Measurements from ENCODE around the gene HNRNPA3. TPM values are rescaled to one million over a fixed set of nuclear protein-coding genes. Genes with fewer than 3 reads are reported as not detected.

The HNRNPA3 gene
- total RNA-seq, 1 experiment from 2014 or later = 328 TPM

DNA sequence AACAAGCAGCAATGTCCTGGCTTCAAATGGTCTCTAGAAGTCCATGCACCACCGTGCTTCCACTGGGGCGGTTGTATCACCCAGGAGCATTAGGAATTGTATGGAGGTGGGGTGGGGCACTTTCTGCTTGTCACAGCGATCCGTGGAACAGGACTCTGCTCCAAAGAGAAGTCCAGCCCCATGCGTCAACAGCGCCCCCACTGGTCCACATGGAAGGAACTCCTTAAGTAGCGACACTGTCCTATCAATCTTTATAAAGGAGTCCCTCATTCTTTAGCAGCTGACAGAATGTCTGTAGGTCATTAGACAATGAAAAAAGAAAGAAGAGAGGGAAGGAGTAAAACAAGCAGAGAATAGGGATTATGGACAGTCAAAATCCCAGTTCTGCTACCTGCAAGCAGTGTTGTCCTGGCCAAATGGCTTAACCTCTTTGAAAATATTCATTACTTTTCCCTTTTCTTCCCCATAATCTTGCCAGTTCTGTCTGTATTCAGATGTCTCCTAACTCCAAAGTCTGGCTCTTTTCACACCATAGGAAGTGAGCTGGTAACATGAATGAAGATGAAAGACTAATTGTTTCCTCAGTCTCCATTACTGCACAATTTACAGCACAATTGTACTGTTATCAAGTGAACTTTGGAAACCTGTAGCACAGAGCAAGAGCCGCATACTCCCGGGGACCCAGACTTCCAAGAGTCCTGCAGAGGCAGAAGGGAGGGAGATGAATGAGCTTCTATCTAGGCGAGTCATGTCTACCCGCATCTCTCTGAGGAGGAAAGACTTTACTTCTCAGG lies 42.0 kb downstream of the HNRNPA3 start (continued):
- TF ChIP-seq YY1 (IDR thresholded peaks at IDR 0.05; ENCODE audit: extremely low read depth, insufficient replicate concordance, low read depth, low read length) (peak; percentile 21), POLR2A (IDR thresholded peaks at IDR 0.05; ENCODE audit: borderline replicate concordance, extremely low read depth, insufficient read depth, insufficient read length) (no peak), RAD21 (IDR thresholded peaks at IDR 0.05; ENCODE audit: low read depth) (peak; percentile 61), EZH2phosphoT487 (IDR thresholded peaks at IDR 0.05; ENCODE audit: borderline replicate concordance) (no peak)
- TF ChIP-seq, protein P1, sequence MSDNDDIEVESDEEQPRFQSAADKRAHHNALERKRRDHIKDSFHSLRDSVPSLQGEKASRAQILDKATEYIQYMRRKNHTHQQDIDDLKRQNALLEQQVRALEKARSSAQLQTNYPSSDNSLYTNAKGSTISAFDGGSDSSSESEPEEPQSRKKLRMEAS (IDR thresholded peaks at IDR 0.05) = peak; percentile 67; the same call in 1 of the 2 replicates

DNA sequence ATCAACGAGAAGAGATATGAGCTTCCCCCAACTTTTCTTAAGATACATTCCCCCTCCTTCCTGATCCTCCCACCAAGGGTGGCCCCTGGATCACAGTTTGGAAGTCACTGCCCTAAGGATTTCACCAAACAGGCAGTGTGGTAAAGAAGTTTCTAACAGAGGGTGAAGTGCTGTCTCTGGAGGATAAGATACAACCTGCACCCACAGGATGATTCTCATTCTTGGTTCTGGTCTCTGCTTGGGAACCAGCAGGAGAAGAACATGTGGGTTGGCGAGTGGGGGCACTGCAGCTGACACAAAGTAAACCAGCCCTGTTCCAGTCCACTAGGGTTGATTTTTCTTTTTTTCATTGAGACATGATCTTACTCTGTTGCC lies 42.6 kb downstream of the HNRNPA3 start:
- no peaks in the 10 kb centered on the region for H3K9me3 ChIP-seq (ENCODE audit: control insufficient read depth in 1 of 2, insufficient read depth in 1 of 2, low read depth in 1 of 2, low read length in 2 of 2)
- TF ChIP-seq POLR2A (IDR thresholded peaks at IDR 0.05; ENCODE audit: borderline replicate concordance, extremely low read depth, insufficient read depth, insufficient read length) = no peak
- DNase-seq (ENCODE audit: low read depth, low spot score) = no peak
- peaks cover 0 to 12% of the 10 kb centered on the region in 2 experiments; a peak in 1 of 4 replicates for H3K36me3 ChIP-seq (ENCODE audit: control insufficient read depth in 1 of 2, insufficient read depth in 2 of 2, low read length in 2 of 2)
- no peak overlapping the region for H3K4me3 ChIP-seq (replicated peaks in 1 of 2; ENCODE audit: low read depth in 1 of 2, low read length in 2 of 2)
- no TSS peak for BruUV-seq (replicated peaks)
- CTCF ChIA-PET = interaction anchor here (1.1 to 2.6 kb wide), 8 partner anchors 8 to 107 kb away, joined by 3 to 22 read pairs (median 6); partner anchors contain the start of gene NFE2L2
- H3K4me2 ChIP-seq (ENCODE audit: low read length) = peak overlapping the region; percentile 43
- intact Hi-C loops (cut with micrococcal nuclease) = no loop called here
- peaks cover 50 to 81% of the 10 kb centered on the region in 2 experiments for H3K4me1 ChIP-seq (ENCODE audit: control insufficient read depth in 1 of 2, insufficient read depth in 2 of 2, low read length in 2 of 2)
- no peaks in the 10 kb centered on the region for H3K9me2 ChIP-seq (ENCODE audit: insufficient read depth)
- peak; percentile 28; the same call in 1 of the 2 replicates for ATAC-seq
- RAD21 ChIA-PET (ENCODE audit: low non-redundant PET in 1 of 2, low total read pairs in 2 of 2, uncharacterized antibody in 2 of 2, unreplicated experiment in 2 of 2) = no interaction called here
- H3K79me2 ChIP-seq (ENCODE audit: insufficient read depth, low read length) = peaks cover 100% of the 10 kb centered on the region
- peak overlapping the region; percentile 26; the same call in 1 of the 2 replicates for H3K27ac ChIP-seq (ENCODE audit: low read depth, low read length)
- peaks cover 42% of the 10 kb centered on the region; the same call in 1 of the 2 replicates for H4K20me1 ChIP-seq (ENCODE audit: insufficient read depth)
- no peaks in the 10 kb centered on the region for H3K27me3 ChIP-seq (ENCODE audit: insufficient read depth, low read length)
- peak overlapping the region; percentile 15; the same call in 1 of the 2 replicates for H3K9ac ChIP-seq (ENCODE audit: low read length)
- POLR2A ChIA-PET = interaction anchor here (2.1 to 2.2 kb wide), 2 partner anchors 9 to 10 kb away, joined by 8 to 13 read pairs; partner anchors contain the start of gene NFE2L2
- no peak overlapping the region for H2AFZ ChIP-seq (ENCODE audit: low read depth, low read length, poor library complexity, severe bottlenecking)
